ENCODE data around the gene GAS7. TPM values are rescaled to one million over a fixed set of nuclear protein-coding genes. Genes with fewer than 3 reads are reported as not detected.
A peak's percentile ranks its signal among the peaks of the same experiment; 100 is the strongest.

GAS7 gene
- total and polyA plus RNA-seq, 4 donors, result 9.0 to 112 (median 46.1) TPM

- TF ChIP-seq CTCF (IDR thresholded peaks at IDR 0.05; ENCODE audit: control extremely low read depth, extremely low read depth), result no peak
- no peak overlapping the region for H3K9ac ChIP-seq (ENCODE audit: insufficient read depth in 1 of 2, low read length in 2 of 2)
- ATAC-seq (ENCODE audit: insufficient read depth, low FRiP score) (no peak), DNase-seq (peak in 1 of 3 donors; percentile 28)
- no peak overlapping the region for H3K27ac ChIP-seq (ENCODE audit: low read depth in 1 of 2, low read length in 1 of 2)
- no peaks in the 10 kb centered on the region for H3K36me3 ChIP-seq (ENCODE audit: control insufficient read depth in 4 of 4, insufficient read depth in 4 of 4, low read length in 4 of 4)
- WGBS, 2 donors, result 74 to 83% methylated on average over 4 of the region's 4 CpGs
- no peak overlapping the region for H3K4me3 ChIP-seq
- peaks cover 0 to 31% (median 6%) of the 10 kb centered on the region in 5 donors for H3K4me1 ChIP-seq (ENCODE audit: control insufficient read depth in 5 of 5, insufficient read depth in 5 of 5, low read length in 5 of 5)
- H3K9me3 ChIP-seq (ENCODE audit: control insufficient read depth in 4 of 4, insufficient read depth in 3 of 4, low read length in 3 of 4), result peaks cover 0 to 8% (median 0%) of the 10 kb centered on the region in 4 donors
- no peaks in the 10 kb centered on the region for H3K27me3 ChIP-seq (ENCODE audit: control insufficient read depth in 3 of 3, insufficient read depth in 3 of 3, low read length in 2 of 3)
These were observed 89.3 kb downstream of the GAS7 start for GRCh38 chr17:10109146-10109545.

GRCh38 chr17:10107316-10108165, 90.9 kb downstream of the GAS7 start:
- peak overlapping the region in 1 of 2 donors; percentile 24 for H3K27ac ChIP-seq (ENCODE audit: low read depth in 1 of 2, low read length in 1 of 2)
- no peak for ATAC-seq (ENCODE audit: insufficient read depth, low FRiP score)
- no peaks in the 10 kb centered on the region for H3K27me3 ChIP-seq (ENCODE audit: control insufficient read depth in 3 of 3, insufficient read depth in 3 of 3, low read length in 2 of 3)
- peaks cover 0 to 8% (median 0%) of the 10 kb centered on the region in 4 donors for H3K9me3 ChIP-seq (ENCODE audit: control insufficient read depth in 4 of 4, insufficient read depth in 3 of 4, low read length in 3 of 4)
- no peaks in the 10 kb centered on the region for H3K36me3 ChIP-seq (ENCODE audit: control insufficient read depth in 4 of 4, insufficient read depth in 4 of 4, low read length in 4 of 4)
- WGBS, 2 donors, result 53 to 84% methylated on average over 10 to 11 of the region's 11 CpGs
- H3K4me3 ChIP-seq, result no peak overlapping the region
- peaks cover 0 to 17% (median 6%) of the 10 kb centered on the region in 5 donors for H3K4me1 ChIP-seq (ENCODE audit: control insufficient read depth in 5 of 5, insufficient read depth in 5 of 5, low read length in 5 of 5)
- no peak overlapping the region for H3K9ac ChIP-seq (ENCODE audit: insufficient read depth in 1 of 2, low read length in 2 of 2)
- no peak for DNase-seq
- no peak for TF ChIP-seq CTCF (IDR thresholded peaks at IDR 0.05; ENCODE audit: control extremely low read depth, extremely low read depth)

- no peak for DNase-seq
- peaks cover 0 to 13% (median 6%) of the 10 kb centered on the region in 5 donors for H3K4me1 ChIP-seq (ENCODE audit: control insufficient read depth in 5 of 5, insufficient read depth in 5 of 5, low read length in 5 of 5)
- TF ChIP-seq CTCF (IDR thresholded peaks at IDR 0.05; ENCODE audit: control extremely low read depth, extremely low read depth), result no peak
- WGBS, 2 donors, result 89 to 93% methylated on average over 9 of the region's 9 CpGs
- no peaks in the 10 kb centered on the region for H3K27me3 ChIP-seq (ENCODE audit: control insufficient read depth in 3 of 3, insufficient read depth in 3 of 3, low read length in 2 of 3)
- peaks cover 0 to 8% (median 0%) of the 10 kb centered on the region in 4 donors for H3K9me3 ChIP-seq (ENCODE audit: control insufficient read depth in 4 of 4, insufficient read depth in 3 of 4, low read length in 3 of 4)
- no peaks in the 10 kb centered on the region for H3K36me3 ChIP-seq (ENCODE audit: control insufficient read depth in 4 of 4, insufficient read depth in 4 of 4, low read length in 4 of 4)
- H3K9ac ChIP-seq (ENCODE audit: insufficient read depth in 1 of 2, low read length in 2 of 2), result peak overlapping the region in 1 of 2 donors; percentile 27
- H3K27ac ChIP-seq (ENCODE audit: low read depth in 1 of 2, low read length in 1 of 2), result peak overlapping the region in 1 of 2 donors; percentile 45
- no peak for ATAC-seq (ENCODE audit: insufficient read depth, low FRiP score)
- H3K4me3 ChIP-seq, result no peak overlapping the region
These were observed 92.3 kb downstream of the GAS7 start for GRCh38 chr17:10106067-10106466.
